HG03565 (cell line): ENCODE measurements around the gene PRDX1.
A peak's percentile ranks its signal among the peaks of the same experiment; 100 is the strongest.
"Not testable (repeated sequence)": the region's sequence is repeated elsewhere in the genome, so short reads cannot be mapped to it uniquely, and the experiment has no call there.

ENCODE experiments used
- ATAC-seq: cut with Tn5 transposase; IDR thresholded peaks from one replicate; pipeline ENCODE4 v1.9.1; 2021; ENCODE audit warnings: mild to moderate bottlenecking, moderate library complexity; ENCODE audit not compliant: unreplicated experiment

Gene PRDX1

GRCh38 chr1:45507195-45507594, 14.5 kb downstream of the PRDX1 start:
- ATAC-seq: no peak

- no peak for ATAC-seq
Measured at GRCh38 chr1:45503462-45504360, 18.0 kb downstream of the PRDX1 start.

- no peak for ATAC-seq
Measured at GRCh38 chr1:45501505-45501859, 20.2 kb downstream of the PRDX1 start.

GRCh38 chr1:45499415-45499769, 22.3 kb downstream of the PRDX1 start:
- no peak for ATAC-seq

GRCh38 chr1:45498279-45498678, 23.4 kb downstream of the PRDX1 start:
- ATAC-seq: no peak

GRCh38 chr1:45493116-45493697, 28.5 kb downstream of the PRDX1 start:
- ATAC-seq: no peak

GRCh38 chr1:45492691-45493090, 29.0 kb downstream of the PRDX1 start:
- ATAC-seq: no peak

- no peak for ATAC-seq
Measured at GRCh38 chr1:45491487-45492260, 30.0 kb downstream of the PRDX1 start.

- peak; percentile 82 for ATAC-seq
Measured at GRCh38 chr1:45490626-45491486, 30.8 kb downstream of the PRDX1 start, which contains the start of gene TESK2. TESK2 (minus strand) TSS chr1:45491163; CDS start chr1:45457785, 33,378 bp downstream.

GRCh38 chr1:45490121-45490625, 31.5 kb downstream of the PRDX1 start:
- no peak for ATAC-seq

GRCh38 chr1:45489379-45489778, 32.3 kb downstream of the PRDX1 start:
- ATAC-seq: not testable (repeated sequence)

GRCh38 chr1:45488666-45489377, 32.9 kb downstream of the PRDX1 start:
- no peak for ATAC-seq

- no peak for ATAC-seq
Measured at GRCh38 chr1:45485949-45486348, 35.7 kb downstream of the PRDX1 start.

GRCh38 chr1:45479039-45479748, 42.5 kb downstream of the PRDX1 start:
- ATAC-seq: no peak

GRCh38 chr1:45478121-45478814, 43.4 kb downstream of the PRDX1 start:
- no peak for ATAC-seq

GRCh38 chr1:45477646-45478045, 44.0 kb downstream of the PRDX1 start:
- ATAC-seq: no peak

- not testable (repeated sequence) for ATAC-seq
Measured at GRCh38 chr1:45474194-45474593, 47.5 kb downstream of the PRDX1 start.

- peak; percentile 48 for ATAC-seq
Measured at GRCh38 chr1:45473302-45473701, 48.4 kb downstream of the PRDX1 start.
